ENCODE data around the gene HERC2.
"Not testable (repeated sequence)": the region's sequence is repeated elsewhere in the genome, so short reads cannot be mapped to it uniquely, and the experiment has no call there.

HERC2 gene

DNA sequence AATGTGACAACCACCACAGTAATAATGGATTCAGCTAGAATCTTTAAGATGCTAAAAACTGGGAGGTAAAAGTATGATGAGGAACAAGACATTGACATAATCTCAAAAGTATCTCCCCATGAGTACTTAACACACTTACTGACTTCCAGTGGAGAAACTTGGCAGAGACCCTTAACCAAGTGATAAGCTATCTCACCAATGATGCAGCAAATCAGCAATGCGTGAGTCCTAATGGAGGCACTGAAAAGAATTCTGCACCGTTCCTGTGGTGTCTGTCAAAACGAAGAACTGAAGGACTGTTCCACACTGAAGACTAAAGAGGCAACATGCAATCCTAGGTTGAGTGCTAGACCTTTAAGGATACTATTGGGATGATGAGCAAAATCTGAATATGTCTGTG lies 154.9 kb downstream of the HERC2 start:
- Histone ChIP-seq H3K9ac (ENCODE audit: low read depth, low read length) (no peak overlapping the region), H3K27me3 (ENCODE audit: control insufficient read depth, insufficient read depth, low read length) (no peaks in the 10 kb centered on the region), H3K36me3 (ENCODE audit: control insufficient read depth, insufficient read depth, low read length) (peaks cover 28% of the 10 kb centered on the region), H3K4me3 (ENCODE audit: low read depth, low read length) (no peak overlapping the region), H3K4me1 (ENCODE audit: control insufficient read depth, insufficient read depth, low read length) (no peaks in the 10 kb centered on the region), H3K9me3 (ENCODE audit: control insufficient read depth, insufficient read depth, low read length) (no peaks in the 10 kb centered on the region)

DNA sequence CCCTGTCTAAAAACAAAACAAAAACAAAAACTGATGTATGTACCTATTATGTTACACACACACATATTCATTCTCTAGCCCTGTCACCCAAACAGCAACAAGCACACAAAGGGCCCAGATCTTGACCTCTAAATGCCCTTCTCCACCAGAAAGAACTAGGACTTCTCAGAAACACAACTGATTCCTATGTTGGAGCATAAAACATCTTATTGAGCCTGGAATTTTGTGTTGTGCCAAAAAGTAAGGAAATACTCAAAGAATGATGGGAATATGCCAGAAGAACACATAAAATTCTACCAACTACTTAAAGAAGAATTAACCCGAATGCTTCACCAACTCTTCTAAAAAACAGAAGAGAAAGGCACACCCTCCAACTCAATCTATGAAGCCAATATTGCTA lies 156.2 kb downstream of the HERC2 start:
- Histone ChIP-seq H3K27me3 (ENCODE audit: control insufficient read depth, insufficient read depth, low read length) (no peaks in the 10 kb centered on the region), H3K36me3 (ENCODE audit: control insufficient read depth, insufficient read depth, low read length) (peaks cover 34% of the 10 kb centered on the region), H3K4me1 (ENCODE audit: control insufficient read depth, insufficient read depth, low read length) (no peaks in the 10 kb centered on the region), H3K4me3 (ENCODE audit: low read depth, low read length) (no peak overlapping the region), H3K9me3 (ENCODE audit: control insufficient read depth, insufficient read depth, low read length) (no peaks in the 10 kb centered on the region), H3K9ac (ENCODE audit: low read depth, low read length) (no peak overlapping the region)

DNA sequence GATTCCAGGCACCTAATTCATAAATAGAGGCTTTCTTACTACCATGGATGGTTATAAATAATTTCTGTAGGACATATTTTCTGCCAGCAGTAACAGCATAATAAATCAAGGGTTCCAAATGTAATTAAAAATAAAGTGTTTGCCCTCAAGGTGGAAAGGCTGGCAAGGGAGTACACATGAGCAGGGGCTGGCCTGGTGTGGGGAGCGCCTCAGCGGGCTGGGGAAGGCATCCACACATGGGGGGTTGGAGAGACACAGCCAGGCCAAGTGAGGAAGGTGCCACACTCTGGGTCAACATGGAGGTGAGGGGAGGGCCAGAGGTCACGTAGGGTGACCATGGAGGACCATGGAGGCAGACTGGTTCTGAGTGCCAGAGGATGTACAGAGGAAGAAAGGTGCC lies 157.1 kb downstream of the HERC2 start:
- no peaks in the 10 kb centered on the region for H3K9me3 ChIP-seq (ENCODE audit: control insufficient read depth, insufficient read depth, low read length)
- H3K4me1 ChIP-seq (ENCODE audit: control insufficient read depth, insufficient read depth, low read length): no peaks in the 10 kb centered on the region
- no peaks in the 10 kb centered on the region for H3K27me3 ChIP-seq (ENCODE audit: control insufficient read depth, insufficient read depth, low read length)
- peaks cover 34% of the 10 kb centered on the region for H3K36me3 ChIP-seq (ENCODE audit: control insufficient read depth, insufficient read depth, low read length)
- no peak overlapping the region for H3K4me3 ChIP-seq (ENCODE audit: low read depth, low read length)
- H3K9ac ChIP-seq (ENCODE audit: low read depth, low read length): no peak overlapping the region

DNA sequence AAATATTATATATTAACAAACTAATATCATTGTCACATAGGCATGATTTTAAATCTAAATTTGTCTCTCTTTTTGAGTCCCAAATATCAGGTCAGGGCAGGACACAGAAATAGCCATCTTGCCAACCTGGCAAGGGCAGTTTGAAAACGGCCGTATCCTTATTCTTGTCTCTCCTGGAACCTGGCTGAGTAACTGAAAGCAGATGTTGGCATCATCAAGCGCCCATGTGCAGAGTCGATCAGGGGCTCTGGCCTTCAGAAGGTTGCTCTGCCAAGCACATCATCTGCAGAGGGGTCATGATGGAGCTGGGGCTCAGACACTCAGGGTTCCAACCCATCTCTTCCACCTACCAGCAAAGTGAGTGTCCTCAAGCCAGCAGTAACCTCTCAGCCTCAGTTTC lies 167.7 kb downstream of the HERC2 start:
- H3K27me3 ChIP-seq (ENCODE audit: control insufficient read depth, insufficient read depth, low read length): no peaks in the 10 kb centered on the region
- H3K4me3 ChIP-seq (ENCODE audit: low read depth, low read length): no peak overlapping the region
- H3K9me3 ChIP-seq (ENCODE audit: control insufficient read depth, insufficient read depth, low read length): no peaks in the 10 kb centered on the region
- H3K4me1 ChIP-seq (ENCODE audit: control insufficient read depth, insufficient read depth, low read length): no peaks in the 10 kb centered on the region
- H3K9ac ChIP-seq (ENCODE audit: low read depth, low read length): no peak overlapping the region
- H3K36me3 ChIP-seq (ENCODE audit: control insufficient read depth, insufficient read depth, low read length): peaks cover 3% of the 10 kb centered on the region

DNA sequence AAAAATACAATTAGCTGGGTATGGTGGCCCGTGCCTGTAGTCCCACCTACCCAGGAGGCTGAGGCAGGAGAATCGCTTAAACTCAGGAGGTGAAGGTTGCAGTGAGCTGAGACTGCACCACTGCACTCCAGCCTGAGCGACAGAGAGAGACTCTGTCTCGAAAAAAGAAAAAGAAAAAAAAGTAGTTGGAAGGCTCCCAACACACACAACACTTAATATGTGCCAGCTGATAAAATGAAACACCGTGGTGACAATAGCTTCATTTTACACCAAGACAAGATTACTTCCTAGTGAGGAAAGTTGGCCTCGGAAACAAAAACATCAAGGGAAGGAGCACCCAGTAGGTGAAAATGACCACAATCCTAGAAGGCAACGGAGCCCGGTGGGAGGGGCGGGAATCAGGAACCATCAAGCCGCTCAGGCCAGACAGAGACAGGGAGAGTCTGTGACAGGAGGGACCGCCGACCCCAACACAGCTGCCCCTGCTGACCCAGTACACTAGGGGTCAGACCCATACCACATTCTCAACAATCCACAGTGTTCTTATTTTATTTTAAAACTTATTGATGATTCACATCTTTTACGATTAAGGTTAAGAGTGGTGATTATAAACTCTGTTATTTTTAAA lies 168.4 kb downstream of the HERC2 start:
- no peak overlapping the region for H3K4me3 ChIP-seq (ENCODE audit: low read depth, low read length)
- peaks cover 3% of the 10 kb centered on the region for H3K36me3 ChIP-seq (ENCODE audit: control insufficient read depth, insufficient read depth, low read length)

DNA sequence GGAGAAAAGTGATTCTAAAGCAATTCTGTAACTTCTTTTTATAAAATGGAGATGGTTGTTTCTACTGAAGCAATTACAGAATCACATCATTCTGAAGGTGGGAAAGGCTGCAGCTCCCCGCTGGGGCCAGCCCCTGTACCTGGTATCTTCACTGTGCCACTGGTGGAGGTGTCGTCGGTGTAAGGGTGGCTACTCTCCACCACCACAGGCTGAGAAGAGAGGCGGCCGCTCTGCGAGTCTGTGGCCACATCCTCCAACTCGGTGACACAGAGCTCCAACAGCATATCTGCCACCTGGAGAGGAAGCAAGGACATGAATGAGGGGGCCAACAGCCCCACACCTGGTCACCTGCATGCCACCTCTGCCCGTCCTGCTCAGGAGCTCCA lies 169.4 kb downstream of the HERC2 start:
- H3K27me3 ChIP-seq (ENCODE audit: control insufficient read depth, insufficient read depth, low read length); H3K4me1 ChIP-seq (ENCODE audit: control insufficient read depth, insufficient read depth, low read length); H3K9ac ChIP-seq (ENCODE audit: low read depth, low read length); H3K9me3 ChIP-seq (ENCODE audit: control insufficient read depth, insufficient read depth, low read length); H3K36me3 ChIP-seq (ENCODE audit: control insufficient read depth, insufficient read depth, low read length); H3K4me3 ChIP-seq (ENCODE audit: low read depth, low read length): not testable (repeated sequence)

More for the DNA sequence above, 168.4 kb downstream of the HERC2 start:
- Histone ChIP-seq H3K4me1 (ENCODE audit: control insufficient read depth, insufficient read depth, low read length) (no peaks in the 10 kb centered on the region), H3K9me3 (ENCODE audit: control insufficient read depth, insufficient read depth, low read length) (no peaks in the 10 kb centered on the region), H3K9ac (ENCODE audit: low read depth, low read length) (no peak overlapping the region), H3K27me3 (ENCODE audit: control insufficient read depth, insufficient read depth, low read length) (no peaks in the 10 kb centered on the region)

DNA sequence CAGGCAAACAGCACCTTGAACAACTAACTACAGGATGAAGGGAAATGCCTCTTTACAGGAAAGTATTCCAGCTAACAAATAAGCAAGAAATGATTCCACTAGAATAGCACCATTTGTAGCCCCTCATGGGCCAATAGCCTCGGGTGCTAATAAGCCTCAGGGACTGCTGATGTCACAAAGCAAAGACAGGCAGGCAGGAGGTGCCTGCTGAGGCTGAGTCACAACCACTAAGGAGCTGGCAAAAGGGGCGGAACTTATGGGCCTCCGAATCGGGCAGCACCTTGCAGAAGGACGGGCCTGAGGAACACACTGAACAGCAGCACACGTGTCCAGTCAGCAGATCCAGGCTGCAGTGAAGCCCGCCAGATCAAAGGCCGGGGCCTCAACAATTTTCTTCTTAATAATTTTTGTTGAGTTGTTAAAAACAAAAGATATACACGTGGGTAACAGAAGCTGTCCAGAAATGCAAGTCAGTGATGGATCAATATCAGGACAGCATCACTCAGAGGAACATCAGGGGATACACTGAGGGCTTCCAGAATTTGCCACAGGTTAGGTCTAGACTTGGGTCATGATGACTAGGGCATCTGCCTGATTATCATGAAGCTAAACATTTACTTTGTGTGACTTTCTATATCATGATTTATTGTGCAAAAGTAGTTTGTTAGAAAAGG lies 170.0 kb downstream of the HERC2 start:
- not testable (repeated sequence) for H3K9ac ChIP-seq (ENCODE audit: low read depth, low read length); H3K9me3 ChIP-seq (ENCODE audit: control insufficient read depth, insufficient read depth, low read length)

DNA sequence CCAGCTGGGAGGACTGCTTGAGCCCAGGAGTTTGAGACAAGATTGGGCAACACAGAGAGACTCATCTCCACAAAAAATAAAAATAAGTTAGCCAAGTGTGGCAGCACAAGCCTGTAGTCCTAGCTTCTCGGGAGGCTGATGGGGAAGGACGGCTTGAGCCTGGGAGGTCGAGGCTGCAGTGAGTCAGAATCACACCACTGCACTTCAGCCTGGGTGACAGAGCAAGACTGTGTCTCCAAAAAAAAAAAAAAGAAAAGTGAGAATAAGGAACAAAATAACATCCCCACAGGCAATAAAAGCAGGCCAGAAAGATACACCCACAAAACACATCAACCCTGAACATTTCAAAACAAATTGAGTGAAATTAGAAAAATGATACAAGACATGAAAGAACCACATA lies 174.2 kb downstream of the HERC2 start:
- Histone ChIP-seq H3K9ac (ENCODE audit: low read depth, low read length) (no peak overlapping the region), H3K4me1 (ENCODE audit: control insufficient read depth, insufficient read depth, low read length) (no peaks in the 10 kb centered on the region), H3K9me3 (ENCODE audit: control insufficient read depth, insufficient read depth, low read length) (no peaks in the 10 kb centered on the region), H3K36me3 (ENCODE audit: control insufficient read depth, insufficient read depth, low read length) (peaks cover 24% of the 10 kb centered on the region), H3K4me3 (ENCODE audit: low read depth, low read length) (no peak overlapping the region), H3K27me3 (ENCODE audit: control insufficient read depth, insufficient read depth, low read length) (no peaks in the 10 kb centered on the region)

More for the DNA sequence above, 170.0 kb downstream of the HERC2 start:
- H3K4me3 ChIP-seq (ENCODE audit: low read depth, low read length); H3K27me3 ChIP-seq (ENCODE audit: control insufficient read depth, insufficient read depth, low read length); H3K4me1 ChIP-seq (ENCODE audit: control insufficient read depth, insufficient read depth, low read length); H3K36me3 ChIP-seq (ENCODE audit: control insufficient read depth, insufficient read depth, low read length): not testable (repeated sequence)

DNA sequence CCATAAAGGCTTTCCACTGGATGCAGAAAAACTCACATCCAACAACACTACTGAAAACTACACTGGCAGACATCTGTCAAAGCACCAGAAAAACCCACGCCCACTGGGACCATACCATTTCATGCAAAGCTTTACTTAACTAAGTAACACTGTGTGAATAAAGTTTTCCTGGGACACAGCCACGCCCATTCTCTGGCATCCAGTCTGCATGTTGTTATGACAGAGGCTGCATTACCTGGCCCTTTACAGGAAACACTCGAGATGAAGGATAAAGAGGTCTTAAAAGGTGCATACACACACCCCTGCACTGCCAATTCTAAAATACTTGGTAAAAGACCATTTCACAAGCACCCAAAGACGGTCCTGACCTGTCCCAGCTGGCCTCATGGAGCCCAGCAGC lies 176.6 kb downstream of the HERC2 start:
- H3K36me3 ChIP-seq (ENCODE audit: control insufficient read depth, insufficient read depth, low read length): peaks cover 21% of the 10 kb centered on the region
- not testable (repeated sequence) for H3K9me3 ChIP-seq (ENCODE audit: control insufficient read depth, insufficient read depth, low read length); H3K27me3 ChIP-seq (ENCODE audit: control insufficient read depth, insufficient read depth, low read length); H3K4me1 ChIP-seq (ENCODE audit: control insufficient read depth, insufficient read depth, low read length); H3K9ac ChIP-seq (ENCODE audit: low read depth, low read length); H3K4me3 ChIP-seq (ENCODE audit: low read depth, low read length)

DNA sequence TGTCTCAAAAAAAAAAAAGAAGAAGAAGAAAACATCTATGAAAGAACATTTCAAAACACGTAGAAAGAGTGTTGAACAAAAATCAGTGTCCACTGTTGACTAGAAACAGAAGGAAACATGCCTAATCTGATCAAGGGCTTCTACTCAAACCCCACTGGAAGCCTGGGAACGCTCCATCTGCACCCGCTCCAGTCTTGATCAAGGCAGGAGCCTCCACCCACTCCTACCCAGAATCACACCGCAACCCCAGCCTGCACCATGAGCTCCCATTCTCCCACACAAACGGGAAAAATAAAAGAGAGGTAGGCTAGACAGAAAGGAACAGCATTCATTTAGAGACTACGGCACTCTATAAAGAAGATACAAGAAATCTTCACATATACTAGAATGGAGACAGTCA lies 181.9 kb downstream of the HERC2 start:
- Histone ChIP-seq H3K9me3 (ENCODE audit: control insufficient read depth, insufficient read depth, low read length) (no peaks in the 10 kb centered on the region), H3K36me3 (ENCODE audit: control insufficient read depth, insufficient read depth, low read length) (peaks cover 17% of the 10 kb centered on the region)

DNA sequence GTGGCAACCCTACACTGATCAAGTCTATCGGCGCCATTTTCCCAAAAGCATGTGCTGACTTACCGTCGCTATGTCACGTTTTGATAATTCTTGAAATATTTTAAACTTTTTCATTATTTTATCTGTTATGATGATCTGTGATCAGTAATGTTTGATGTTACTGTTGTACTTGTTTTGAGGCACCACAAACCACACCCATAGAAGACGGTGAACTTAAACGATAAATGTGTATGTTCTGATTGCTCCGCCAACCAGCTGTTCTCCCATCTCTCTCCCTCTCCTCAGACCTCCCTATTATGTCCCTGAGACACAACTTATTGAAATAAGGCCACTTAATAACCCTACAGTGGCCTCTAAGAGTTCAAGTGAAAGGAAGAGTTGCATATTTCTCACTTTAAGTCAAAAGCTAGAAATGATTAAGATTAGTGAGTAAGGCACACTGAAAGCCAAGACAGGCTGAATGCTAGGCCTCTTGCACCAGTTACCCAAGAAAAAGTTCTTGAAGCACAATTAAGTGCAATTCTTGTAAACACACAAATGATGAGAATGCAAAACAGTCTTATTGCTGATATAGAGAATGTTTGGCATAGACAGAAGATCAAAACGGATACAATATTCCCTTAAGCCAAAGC lies 184.5 kb downstream of the HERC2 start:
- not testable (repeated sequence) for H3K36me3 ChIP-seq (ENCODE audit: control insufficient read depth, insufficient read depth, low read length); H3K4me1 ChIP-seq (ENCODE audit: control insufficient read depth, insufficient read depth, low read length); H3K27me3 ChIP-seq (ENCODE audit: control insufficient read depth, insufficient read depth, low read length); H3K9ac ChIP-seq (ENCODE audit: low read depth, low read length); H3K4me3 ChIP-seq (ENCODE audit: low read depth, low read length); H3K9me3 ChIP-seq (ENCODE audit: control insufficient read depth, insufficient read depth, low read length)

More for the DNA sequence above, 181.9 kb downstream of the HERC2 start:
- Histone ChIP-seq H3K4me1 (ENCODE audit: control insufficient read depth, insufficient read depth, low read length) (no peaks in the 10 kb centered on the region), H3K27me3 (ENCODE audit: control insufficient read depth, insufficient read depth, low read length) (no peaks in the 10 kb centered on the region), H3K4me3 (ENCODE audit: low read depth, low read length) (no peak overlapping the region), H3K9ac (ENCODE audit: low read depth, low read length) (no peak overlapping the region)

DNA sequence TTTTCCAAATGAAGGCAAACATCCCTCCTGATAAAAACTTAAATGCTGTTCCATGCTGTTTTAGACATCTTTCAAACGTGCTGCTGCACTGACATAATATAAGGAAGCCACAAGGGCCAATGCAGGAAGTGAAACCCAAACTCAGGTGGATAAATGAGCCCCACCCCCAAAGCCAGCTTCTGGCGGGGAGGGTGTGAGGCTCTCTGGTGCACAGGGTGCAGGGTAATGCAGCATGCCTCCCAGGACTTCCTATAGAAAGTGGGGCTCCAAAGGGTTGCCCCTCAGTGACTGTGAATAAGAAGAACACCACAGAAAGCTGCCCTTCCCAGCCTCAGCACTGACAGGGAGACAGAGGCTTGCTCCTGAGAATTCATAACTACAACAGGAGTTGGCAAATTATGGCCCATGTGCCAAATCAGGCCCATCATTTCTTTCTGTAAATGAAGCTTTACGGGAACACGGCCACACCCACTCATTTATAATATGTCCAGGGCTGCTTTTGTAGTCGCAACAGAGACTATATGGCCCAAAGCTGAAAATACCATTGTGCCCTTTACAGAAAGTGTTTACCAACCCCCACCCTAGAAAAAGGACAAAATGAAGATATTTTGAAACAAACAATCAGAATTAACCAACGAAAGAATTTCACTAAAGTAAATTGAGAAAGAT lies 185.6 kb downstream of the HERC2 start:
- not testable (repeated sequence) for H3K9ac ChIP-seq (ENCODE audit: low read depth, low read length); H3K4me1 ChIP-seq (ENCODE audit: control insufficient read depth, insufficient read depth, low read length); H3K27me3 ChIP-seq (ENCODE audit: control insufficient read depth, insufficient read depth, low read length); H3K4me3 ChIP-seq (ENCODE audit: low read depth, low read length); H3K9me3 ChIP-seq (ENCODE audit: control insufficient read depth, insufficient read depth, low read length)
- peaks cover 10% of the 10 kb centered on the region for H3K36me3 ChIP-seq (ENCODE audit: control insufficient read depth, insufficient read depth, low read length)

Measured in iPS-15b (cell line).